Measurements from ENCODE around the gene FABP3.
"Not testable (repeated sequence)": the region's sequence is repeated elsewhere in the genome, so short reads cannot be mapped to it uniquely, and the experiment has no call there.

Gene FABP3

GRCh38 chr1:31387612-31388011, 14.7 kb upstream of the FABP3 start:
- no peak overlapping the region for H3K9ac ChIP-seq (ENCODE audit: low read length)
- no peak overlapping the region for H3K27ac ChIP-seq (ENCODE audit: low read length)
- no peaks in the 10 kb centered on the region for H4K20me1 ChIP-seq (ENCODE audit: insufficient read depth, low read length)
- no peak overlapping the region for H3K4me2 ChIP-seq (ENCODE audit: low read length)
- H3K9me3 ChIP-seq (ENCODE audit: insufficient read depth, low read length), result no peaks in the 10 kb centered on the region
- no peaks in the 10 kb centered on the region for H3K79me2 ChIP-seq (ENCODE audit: low read length)
- H3K4me3 ChIP-seq (ENCODE audit: low read length), result no peak overlapping the region
- H2AFZ ChIP-seq (ENCODE audit: low read depth, low read length), result no peak overlapping the region
- H3K4me1 ChIP-seq (ENCODE audit: low read length), result no peaks in the 10 kb centered on the region
- H3K27me3 ChIP-seq (ENCODE audit: low read depth, low read length), result no peaks in the 10 kb centered on the region
- TF ChIP-seq CTCF (IDR thresholded peaks at IDR 0.05; ENCODE audit: low read depth, low read length) (no peak), EZH2phosphoT487 (IDR thresholded peaks at IDR 0.05; ENCODE audit: low read depth) (no peak)
- H3K36me3 ChIP-seq (replicated peaks; ENCODE audit: low read depth, low read length), result no peaks in the 10 kb centered on the region

- H3K27me3 ChIP-seq (ENCODE audit: low read depth, low read length); H3K4me3 ChIP-seq (ENCODE audit: low read length); H3K79me2 ChIP-seq (ENCODE audit: low read length); H3K4me1 ChIP-seq (ENCODE audit: low read length); H3K9me3 ChIP-seq (ENCODE audit: insufficient read depth, low read length); H3K36me3 ChIP-seq (replicated peaks; ENCODE audit: low read depth, low read length); H4K20me1 ChIP-seq (ENCODE audit: insufficient read depth, low read length); H3K9ac ChIP-seq (ENCODE audit: low read length); H3K4me2 ChIP-seq (ENCODE audit: low read length); H2AFZ ChIP-seq (ENCODE audit: low read depth, low read length); H3K27ac ChIP-seq (ENCODE audit: low read length): not testable (repeated sequence)
Observed at GRCh38 chr1:31386576-31387243, 13.8 kb upstream of the FABP3 start.

- TF ChIP-seq EZH2phosphoT487 (IDR thresholded peaks at IDR 0.05; ENCODE audit: low read depth) (no peak), CTCF (IDR thresholded peaks at IDR 0.05; ENCODE audit: low read depth, low read length) (no peak)
- Histone ChIP-seq H3K9ac (ENCODE audit: low read length) (no peak overlapping the region), H3K27me3 (ENCODE audit: low read depth, low read length) (no peaks in the 10 kb centered on the region), H3K79me2 (ENCODE audit: low read length) (no peaks in the 10 kb centered on the region), H3K4me3 (ENCODE audit: low read length) (no peak overlapping the region), H3K27ac (ENCODE audit: low read length) (no peak overlapping the region), H3K4me1 (ENCODE audit: low read length) (no peaks in the 10 kb centered on the region), H3K36me3 (replicated peaks; ENCODE audit: low read depth, low read length) (no peaks in the 10 kb centered on the region), H3K4me2 (ENCODE audit: low read length) (no peak overlapping the region), H4K20me1 (ENCODE audit: insufficient read depth, low read length) (no peaks in the 10 kb centered on the region), H2AFZ (ENCODE audit: low read depth, low read length) (no peak overlapping the region), H3K9me3 (ENCODE audit: insufficient read depth, low read length) (no peaks in the 10 kb centered on the region)
Observed at GRCh38 chr1:31383967-31384366, 11.1 kb upstream of the FABP3 start.

- Histone ChIP-seq H3K27ac (ENCODE audit: low read length) (no peak overlapping the region), H3K27me3 (ENCODE audit: low read depth, low read length) (no peaks in the 10 kb centered on the region), H3K79me2 (ENCODE audit: low read length) (no peaks in the 10 kb centered on the region), H3K36me3 (replicated peaks; ENCODE audit: low read depth, low read length) (no peaks in the 10 kb centered on the region), H3K9me3 (ENCODE audit: insufficient read depth, low read length) (no peaks in the 10 kb centered on the region), H3K9ac (ENCODE audit: low read length) (no peak overlapping the region), H3K4me3 (ENCODE audit: low read length) (no peak overlapping the region), H3K4me2 (ENCODE audit: low read length) (no peak overlapping the region), H3K4me1 (ENCODE audit: low read length) (no peaks in the 10 kb centered on the region), H4K20me1 (ENCODE audit: insufficient read depth, low read length) (no peaks in the 10 kb centered on the region), H2AFZ (ENCODE audit: low read depth, low read length) (no peak overlapping the region)
- TF ChIP-seq CTCF (IDR thresholded peaks at IDR 0.05; ENCODE audit: low read depth, low read length), result no peak
- no peak for TF ChIP-seq EZH2phosphoT487 (IDR thresholded peaks at IDR 0.05; ENCODE audit: low read depth)
Observed at GRCh38 chr1:31382379-31382989, 9.6 kb upstream of the FABP3 start.
